HEK293 (cell line): ENCODE data around the gene GPX1.

Experiments used
- CTCF ChIA-PET: fragments of 350-600 bp; formaldehyde crosslinking; extraction: SDS; loops from one replicate; lab custom pipeline; 2021; ENCODE audit warnings: antibody characterized with exemption; lab: Yijun Ruan, JAX
- POLR2A ChIA-PET: fragments of 300-600 bp; formaldehyde crosslinking; extraction: SDS; loops from one replicate; lab custom pipeline; 2020; ENCODE audit warnings: antibody characterized with exemption, inconsistent platforms; lab: Yijun Ruan, JAX
- H3K27ac ChIP-seq: fragments of 200-500 bp; sonication (Bioruptor generic); 2 replicates; pipeline ENCODE4 v1.5.1; 2014; ENCODE audit warnings: low read depth, low read length, control low read depth, inconsistent platforms; ENCODE audit errors: extremely low read depth
- H3K36me3 ChIP-seq, 2 experiments: fragments of 200-500 bp in 1 of 2; sonication (Bioruptor generic) in 1 of 2; 1 replicate in 1 of 2; 2 replicates in 1 of 2; pipeline ENCODE4 v1.5.1; 2014 to 2017; ENCODE audit warnings: inconsistent platforms in 2 of 2, low read length in 2 of 2; ENCODE audit not compliant: control insufficient read depth in 2 of 2, insufficient read depth in 1 of 2
- H3K4me1 ChIP-seq: fragments of 200-500 bp; sonication (Bioruptor generic); 2 replicates; pipeline ENCODE4 v1.5.1; 2014; ENCODE audit warnings: mild to moderate bottlenecking, low read length, inconsistent platforms; ENCODE audit not compliant: control insufficient read depth, insufficient read depth
- H3K4me3 ChIP-seq: 2 replicates; pipeline ENCODE4 v1.5.1; 2011; ENCODE audit warnings: low read depth, mild to moderate bottlenecking, control low read depth, low read length, moderate library complexity
- H3K9me3 ChIP-seq: fragments of 200-500 bp; sonication (Bioruptor generic); 2 replicates; pipeline ENCODE4 v1.5.1; 2014; ENCODE audit warnings: low read depth, low read length, inconsistent platforms; ENCODE audit not compliant: control insufficient read depth, insufficient read depth
- BCL11A ChIP-seq: fragments of 450-650 bp; formaldehyde crosslinking; IDR thresholded peaks from 2 replicates; pipeline ENCODE4 v1.5.1; 2016; ENCODE audit warnings: low read depth, missing biosample characterization, missing genetic modification characterization
- BCL11B ChIP-seq: fragments of 450-650 bp; formaldehyde crosslinking; IDR thresholded peaks from 2 replicates; pipeline ENCODE4 v1.5.1; 2016; ENCODE audit warnings: low read depth, missing biosample characterization, missing genetic modification characterization
- GLIS2 ChIP-seq: fragments of 450-650 bp; formaldehyde crosslinking; IDR thresholded peaks from 2 replicates; pipeline ENCODE4 v1.5.1; 2016; ENCODE audit warnings: missing biosample characterization, missing genetic modification characterization
- KLF9 ChIP-seq: fragments of 450-650 bp; formaldehyde crosslinking; IDR thresholded peaks from 2 replicates; pipeline ENCODE4 v1.5.1; 2016; ENCODE audit warnings: missing biosample characterization, missing genetic modification characterization, low read depth
- SALL2 ChIP-seq: fragments of 450-650 bp; formaldehyde crosslinking; IDR thresholded peaks from 2 replicates; pipeline ENCODE4 v1.5.0; 2017; ENCODE audit warnings: missing biosample characterization, mild to moderate bottlenecking, missing genetic modification characterization, borderline replicate concordance
- SCRT2 ChIP-seq: fragments of 450-650 bp; formaldehyde crosslinking; IDR thresholded peaks from 2 replicates; pipeline ENCODE4 v1.5.1; 2016; ENCODE audit warnings: missing biosample characterization, missing genetic modification characterization
- ZBTB20 ChIP-seq: fragments of 450-650 bp; formaldehyde crosslinking; IDR thresholded peaks from 2 replicates; pipeline ENCODE4 v1.5.1; 2016; ENCODE audit warnings: missing biosample characterization, missing genetic modification characterization
- ZBTB48 ChIP-seq: fragments of 450-650 bp; formaldehyde crosslinking; IDR thresholded peaks from 2 replicates; pipeline ENCODE4 v1.5.1; 2016; ENCODE audit warnings: missing biosample characterization, missing genetic modification characterization
- ZNF16 ChIP-seq: fragments of 450-650 bp; formaldehyde crosslinking; IDR thresholded peaks from 2 replicates; pipeline ENCODE4 v1.5.1; 2016; ENCODE audit warnings: low read depth, missing biosample characterization, missing genetic modification characterization
- ZNF2 ChIP-seq: fragments of 450-650 bp; formaldehyde crosslinking; IDR thresholded peaks from 2 replicates; pipeline ENCODE4 v1.5.1; 2016; ENCODE audit warnings: missing biosample characterization, missing genetic modification characterization
- ZNF214 ChIP-seq: fragments of 450-650 bp; formaldehyde crosslinking; IDR thresholded peaks from 2 replicates; pipeline ENCODE4 v1.5.1; 2017; ENCODE audit warnings: missing biosample characterization, mild to moderate bottlenecking, missing genetic modification characterization, borderline replicate concordance
- ZNF311 ChIP-seq: fragments of 450-650 bp; formaldehyde crosslinking; IDR thresholded peaks from 2 replicates; pipeline ENCODE4 v1.5.1; 2017; ENCODE audit warnings: missing biosample characterization, missing genetic modification characterization, borderline replicate concordance
- ZNF341 ChIP-seq: fragments of 450-650 bp; formaldehyde crosslinking; IDR thresholded peaks from 2 replicates; pipeline ENCODE4; 2016; ENCODE audit warnings: low read depth, missing biosample characterization, missing genetic modification characterization
- ZNF544 ChIP-seq: fragments of 450-650 bp; formaldehyde crosslinking; IDR thresholded peaks from 2 replicates; pipeline ENCODE4 v1.5.0; 2017; ENCODE audit warnings: missing biosample characterization, missing genetic modification characterization
- ZNF629 ChIP-seq: fragments of 450-650 bp; formaldehyde crosslinking; IDR thresholded peaks from 2 replicates; pipeline ENCODE4 v1.5.1; 2017; ENCODE audit warnings: missing biosample characterization, missing genetic modification characterization
- ZNF660 ChIP-seq: fragments of 450-650 bp; IDR thresholded peaks from 2 replicates; pipeline ENCODE4 v1.5.1; 2018; ENCODE audit warnings: missing biosample characterization, mild to moderate bottlenecking, missing genetic modification characterization
- ZNF792 ChIP-seq: fragments of 450-650 bp; formaldehyde crosslinking; IDR thresholded peaks from 2 replicates; pipeline ENCODE4 v1.5.1; 2016; ENCODE audit warnings: missing biosample characterization, missing genetic modification characterization
- ZSCAN23 ChIP-seq: fragments of 450-650 bp; formaldehyde crosslinking; IDR thresholded peaks from 2 replicates; pipeline ENCODE4 v1.5.1; 2016; ENCODE audit warnings: missing biosample characterization, missing genetic modification characterization
- TF ChIP-seq, protein P1 (sequence below): fragments of 450-650 bp; formaldehyde crosslinking; IDR thresholded peaks from 2 replicates; pipeline ENCODE4 v1.5.1; 2016; ENCODE audit warnings: missing biosample characterization, missing genetic modification characterization, borderline replicate concordance
- TF ChIP-seq, protein P2 (sequence below): fragments of 450-650 bp; formaldehyde crosslinking; IDR thresholded peaks from 2 replicates; pipeline ENCODE4 v1.5.1; 2016; ENCODE audit warnings: missing biosample characterization, missing genetic modification characterization
- TF ChIP-seq, protein P3 (sequence below): fragments of 450-650 bp; formaldehyde crosslinking; IDR thresholded peaks from 2 replicates; pipeline ENCODE4 v1.5.1; 2016; ENCODE audit warnings: missing biosample characterization, missing genetic modification characterization
- TF ChIP-seq, protein P4 (sequence below): fragments of 450-650 bp; formaldehyde crosslinking; IDR thresholded peaks from 2 replicates; pipeline ENCODE4 v1.5.1; 2017; ENCODE audit warnings: missing biosample characterization, missing genetic modification characterization

GPX1 gene

DNA sequence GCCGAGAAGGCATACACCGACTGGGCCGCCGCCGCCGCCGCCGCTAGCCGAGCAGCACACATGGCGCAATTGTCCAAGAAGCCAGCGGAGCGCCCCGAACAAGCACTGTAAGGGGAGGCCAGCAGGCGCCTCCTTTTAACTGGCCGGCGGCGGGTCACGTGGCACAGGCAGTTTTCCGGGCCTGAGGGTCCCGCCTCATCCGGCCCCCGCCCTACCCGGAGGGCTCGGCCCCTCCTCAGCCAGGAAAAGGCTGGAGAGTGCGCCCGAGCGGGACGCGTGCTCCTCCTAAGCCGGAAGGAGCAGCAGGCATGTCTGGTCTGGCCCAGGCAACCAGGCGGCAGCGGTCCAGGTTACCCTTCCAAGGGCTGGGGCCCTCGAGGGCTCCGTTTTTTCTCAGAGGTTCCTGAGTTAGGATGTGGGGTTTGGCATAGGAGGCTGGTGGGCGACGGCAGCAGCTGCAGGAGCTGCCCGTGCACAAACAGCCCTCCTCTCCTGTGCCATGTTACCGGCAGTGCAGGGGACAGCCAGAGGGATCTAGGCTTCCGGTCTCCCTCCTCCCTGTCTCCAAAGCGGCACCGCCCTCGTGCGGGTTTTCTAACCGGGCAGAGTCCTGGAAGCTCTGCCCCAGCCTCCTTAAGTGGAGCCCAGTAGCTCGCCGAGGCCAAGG, at the start of gene GPX1:
GPX1 (minus strand) TSS at position 137 of the 667 bp plus-strand sequence; CDS start at position 62, 75 bp downstream.
- H3K9me3 ChIP-seq: no peaks in the 10 kb centered on the region
- H3K4me1 ChIP-seq: peaks cover 7% of the 10 kb centered on the region
- ChIA-PET POLR2A (interaction anchor here (0.7 to 3.0 kb wide), 9 partner anchors 16 to 336 kb away, joined by 3 to 30 read pairs (median 4); partner anchors contain the start of genes NDUFAF3, NICN1, RHOA and TCTA), CTCF (interaction anchor here (1.0 to 1.6 kb wide), 2 partner anchors 18 to 19 kb away, joined by 3 to 4 read pairs; partner anchors contain the start of gene USP4)
- H3K36me3 ChIP-seq: peaks cover 3 to 59% of the 10 kb centered on the region in 2 experiments; a peak in 2 of 3 replicates
- H3K4me3 ChIP-seq: peak within 1 kb of the TSS; percentile 68
- peak within 1 kb of the TSS; percentile 91 for H3K27ac ChIP-seq
- TF ChIP-seq ZNF2 (tag by site-specific recombination) (peak; percentile 68), ZNF16 (tag by site-specific recombination) (no peak), SCRT2 (tag by site-specific recombination) (no peak; the same call in 1 of the 2 replicates), BCL11B (tag by site-specific recombination) (no peak), BCL11A (0 out of 2 replicates have a peak, but pooled peaks have one; percentile 17), ZNF660 (tag by site-specific recombination) (peak; percentile 38; the same call in 1 of the 2 replicates), ZBTB20 (tag by site-specific recombination) (peak; percentile 90), KLF9 (tag by site-specific recombination) (peak; percentile 33; the same call in 1 of the 2 replicates), ZNF544 (tag by site-specific recombination) (no peak), SALL2 (tag by site-specific recombination) (no peak), ZNF311 (tag by site-specific recombination) (no peak), ZNF792 (tag by site-specific recombination) (no peak), GLIS2 (peak; percentile 57), ZNF629 (peak; percentile 75), ZNF214 (tag by site-specific recombination) (no peak), ZNF341 (tag by site-specific recombination) (peak; percentile 88), ZBTB48 (tag by site-specific recombination) (peak; percentile 35; the same call in 1 of the 2 replicates), ZSCAN23 (tag by site-specific recombination) (no peak)
- TF ChIP-seq, protein P1, sequence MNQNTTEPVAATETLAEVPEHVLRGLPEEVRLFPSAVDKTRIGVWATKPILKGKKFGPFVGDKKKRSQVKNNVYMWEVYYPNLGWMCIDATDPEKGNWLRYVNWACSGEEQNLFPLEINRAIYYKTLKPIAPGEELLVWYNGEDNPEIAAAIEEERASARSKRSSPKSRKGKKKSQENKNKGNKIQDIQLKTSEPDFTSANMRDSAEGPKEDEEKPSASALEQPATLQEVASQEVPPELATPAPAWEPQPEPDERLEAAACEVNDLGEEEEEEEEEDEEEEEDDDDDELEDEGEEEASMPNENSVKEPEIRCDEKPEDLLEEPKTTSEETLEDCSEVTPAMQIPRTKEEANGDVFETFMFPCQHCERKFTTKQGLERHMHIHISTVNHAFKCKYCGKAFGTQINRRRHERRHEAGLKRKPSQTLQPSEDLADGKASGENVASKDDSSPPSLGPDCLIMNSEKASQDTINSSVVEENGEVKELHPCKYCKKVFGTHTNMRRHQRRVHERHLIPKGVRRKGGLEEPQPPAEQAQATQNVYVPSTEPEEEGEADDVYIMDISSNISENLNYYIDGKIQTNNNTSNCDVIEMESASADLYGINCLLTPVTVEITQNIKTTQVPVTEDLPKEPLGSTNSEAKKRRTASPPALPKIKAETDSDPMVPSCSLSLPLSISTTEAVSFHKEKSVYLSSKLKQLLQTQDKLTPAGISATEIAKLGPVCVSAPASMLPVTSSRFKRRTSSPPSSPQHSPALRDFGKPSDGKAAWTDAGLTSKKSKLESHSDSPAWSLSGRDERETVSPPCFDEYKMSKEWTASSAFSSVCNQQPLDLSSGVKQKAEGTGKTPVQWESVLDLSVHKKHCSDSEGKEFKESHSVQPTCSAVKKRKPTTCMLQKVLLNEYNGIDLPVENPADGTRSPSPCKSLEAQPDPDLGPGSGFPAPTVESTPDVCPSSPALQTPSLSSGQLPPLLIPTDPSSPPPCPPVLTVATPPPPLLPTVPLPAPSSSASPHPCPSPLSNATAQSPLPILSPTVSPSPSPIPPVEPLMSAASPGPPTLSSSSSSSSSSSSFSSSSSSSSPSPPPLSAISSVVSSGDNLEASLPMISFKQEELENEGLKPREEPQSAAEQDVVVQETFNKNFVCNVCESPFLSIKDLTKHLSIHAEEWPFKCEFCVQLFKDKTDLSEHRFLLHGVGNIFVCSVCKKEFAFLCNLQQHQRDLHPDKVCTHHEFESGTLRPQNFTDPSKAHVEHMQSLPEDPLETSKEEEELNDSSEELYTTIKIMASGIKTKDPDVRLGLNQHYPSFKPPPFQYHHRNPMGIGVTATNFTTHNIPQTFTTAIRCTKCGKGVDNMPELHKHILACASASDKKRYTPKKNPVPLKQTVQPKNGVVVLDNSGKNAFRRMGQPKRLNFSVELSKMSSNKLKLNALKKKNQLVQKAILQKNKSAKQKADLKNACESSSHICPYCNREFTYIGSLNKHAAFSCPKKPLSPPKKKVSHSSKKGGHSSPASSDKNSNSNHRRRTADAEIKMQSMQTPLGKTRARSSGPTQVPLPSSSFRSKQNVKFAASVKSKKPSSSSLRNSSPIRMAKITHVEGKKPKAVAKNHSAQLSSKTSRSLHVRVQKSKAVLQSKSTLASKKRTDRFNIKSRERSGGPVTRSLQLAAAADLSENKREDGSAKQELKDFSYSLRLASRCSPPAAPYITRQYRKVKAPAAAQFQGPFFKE (tag by site-specific recombination): no peak
- TF ChIP-seq, protein P2, sequence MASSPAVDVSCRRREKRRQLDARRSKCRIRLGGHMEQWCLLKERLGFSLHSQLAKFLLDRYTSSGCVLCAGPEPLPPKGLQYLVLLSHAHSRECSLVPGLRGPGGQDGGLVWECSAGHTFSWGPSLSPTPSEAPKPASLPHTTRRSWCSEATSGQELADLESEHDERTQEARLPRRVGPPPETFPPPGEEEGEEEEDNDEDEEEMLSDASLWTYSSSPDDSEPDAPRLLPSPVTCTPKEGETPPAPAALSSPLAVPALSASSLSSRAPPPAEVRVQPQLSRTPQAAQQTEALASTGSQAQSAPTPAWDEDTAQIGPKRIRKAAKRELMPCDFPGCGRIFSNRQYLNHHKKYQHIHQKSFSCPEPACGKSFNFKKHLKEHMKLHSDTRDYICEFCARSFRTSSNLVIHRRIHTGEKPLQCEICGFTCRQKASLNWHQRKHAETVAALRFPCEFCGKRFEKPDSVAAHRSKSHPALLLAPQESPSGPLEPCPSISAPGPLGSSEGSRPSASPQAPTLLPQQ (tag by site-specific recombination): peak; percentile 95
- TF ChIP-seq, protein P3, sequence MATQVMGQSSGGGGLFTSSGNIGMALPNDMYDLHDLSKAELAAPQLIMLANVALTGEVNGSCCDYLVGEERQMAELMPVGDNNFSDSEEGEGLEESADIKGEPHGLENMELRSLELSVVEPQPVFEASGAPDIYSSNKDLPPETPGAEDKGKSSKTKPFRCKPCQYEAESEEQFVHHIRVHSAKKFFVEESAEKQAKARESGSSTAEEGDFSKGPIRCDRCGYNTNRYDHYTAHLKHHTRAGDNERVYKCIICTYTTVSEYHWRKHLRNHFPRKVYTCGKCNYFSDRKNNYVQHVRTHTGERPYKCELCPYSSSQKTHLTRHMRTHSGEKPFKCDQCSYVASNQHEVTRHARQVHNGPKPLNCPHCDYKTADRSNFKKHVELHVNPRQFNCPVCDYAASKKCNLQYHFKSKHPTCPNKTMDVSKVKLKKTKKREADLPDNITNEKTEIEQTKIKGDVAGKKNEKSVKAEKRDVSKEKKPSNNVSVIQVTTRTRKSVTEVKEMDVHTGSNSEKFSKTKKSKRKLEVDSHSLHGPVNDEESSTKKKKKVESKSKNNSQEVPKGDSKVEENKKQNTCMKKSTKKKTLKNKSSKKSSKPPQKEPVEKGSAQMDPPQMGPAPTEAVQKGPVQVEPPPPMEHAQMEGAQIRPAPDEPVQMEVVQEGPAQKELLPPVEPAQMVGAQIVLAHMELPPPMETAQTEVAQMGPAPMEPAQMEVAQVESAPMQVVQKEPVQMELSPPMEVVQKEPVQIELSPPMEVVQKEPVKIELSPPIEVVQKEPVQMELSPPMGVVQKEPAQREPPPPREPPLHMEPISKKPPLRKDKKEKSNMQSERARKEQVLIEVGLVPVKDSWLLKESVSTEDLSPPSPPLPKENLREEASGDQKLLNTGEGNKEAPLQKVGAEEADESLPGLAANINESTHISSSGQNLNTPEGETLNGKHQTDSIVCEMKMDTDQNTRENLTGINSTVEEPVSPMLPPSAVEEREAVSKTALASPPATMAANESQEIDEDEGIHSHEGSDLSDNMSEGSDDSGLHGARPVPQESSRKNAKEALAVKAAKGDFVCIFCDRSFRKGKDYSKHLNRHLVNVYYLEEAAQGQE (tag by site-specific recombination): no peak
- TF ChIP-seq, protein P4, sequence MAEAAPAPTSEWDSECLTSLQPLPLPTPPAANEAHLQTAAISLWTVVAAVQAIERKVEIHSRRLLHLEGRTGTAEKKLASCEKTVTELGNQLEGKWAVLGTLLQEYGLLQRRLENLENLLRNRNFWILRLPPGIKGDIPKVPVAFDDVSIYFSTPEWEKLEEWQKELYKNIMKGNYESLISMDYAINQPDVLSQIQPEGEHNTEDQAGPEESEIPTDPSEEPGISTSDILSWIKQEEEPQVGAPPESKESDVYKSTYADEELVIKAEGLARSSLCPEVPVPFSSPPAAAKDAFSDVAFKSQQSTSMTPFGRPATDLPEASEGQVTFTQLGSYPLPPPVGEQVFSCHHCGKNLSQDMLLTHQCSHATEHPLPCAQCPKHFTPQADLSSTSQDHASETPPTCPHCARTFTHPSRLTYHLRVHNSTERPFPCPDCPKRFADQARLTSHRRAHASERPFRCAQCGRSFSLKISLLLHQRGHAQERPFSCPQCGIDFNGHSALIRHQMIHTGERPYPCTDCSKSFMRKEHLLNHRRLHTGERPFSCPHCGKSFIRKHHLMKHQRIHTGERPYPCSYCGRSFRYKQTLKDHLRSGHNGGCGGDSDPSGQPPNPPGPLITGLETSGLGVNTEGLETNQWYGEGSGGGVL (tag by site-specific recombination): peak; percentile 57; the same call in 1 of the 2 replicates
